K562 (cell line): Measurements from ENCODE around the gene ERC2. TPM values are rescaled to one million over a fixed set of nuclear protein-coding genes. Genes with fewer than 3 reads are reported as not detected.

Source experiments
- ATAC-seq: fragments of 200-7000 bp; cut with Tn5 transposase; 3 replicates; pipeline ENCODE4 v1.9.1; 2020; ENCODE audit warnings: moderate library complexity
- BruUV-seq: library from RNA; stranded (reverse); fragments of 400-500 nt; replicated peaks from 2 replicates; lab custom pipeline; 2021; lab: Mats Ljungman, UMichigan
- CTCF ChIA-PET: fragments of 300-600 bp; formaldehyde crosslinking; extraction: SDS; loops from one replicate; lab custom pipeline; 2021; ENCODE audit warnings: low intra/inter-chr PET ratio; lab: Yijun Ruan, JAX
- POLR2A ChIA-PET: fragments of 300-600, 350-650 bp; sonication (Branson Sonifier 250); formaldehyde crosslinking; extraction: SDS; loops from one replicate; lab custom pipeline; 2021; ENCODE audit warnings: antibody characterized with exemption, inconsistent platforms; lab: Yijun Ruan, JAX
- DNase-seq, 4 experiments: peaks; one replicate each; pipeline versions ENCODE4 v3.0.0 to v3.0.0-alpha.2; 2011 to 2018; ENCODE audit warnings: low spot score in 3 of 4, mixed read lengths in 3 of 4; ENCODE audit errors: extremely low read depth in 1 of 4
- FAIRE-seq: peaks from 2 replicates; lab custom pipeline; 2011; peaks lifted over from hg19 to GRCh38; lab: Jason Lieb, UNC
- H2AFZ ChIP-seq: 2 replicates; pipeline ENCODE4 v1.6.0; 2011; ENCODE audit warnings: low read depth, low read length, control low read depth, inconsistent platforms
- H3K27ac ChIP-seq: fragments of 200-600 bp; 3 replicates; pipeline ENCODE4 v1.8.0; 2011; ENCODE audit warnings: low read depth, mild to moderate bottlenecking, control low read depth, inconsistent platforms, low read length, moderate library complexity, mixed read lengths; ENCODE audit errors: extremely low read depth
- H3K27me3 ChIP-seq, 2 experiments: fragments of 300-600 bp in 1 of 2; 2 replicates in 1 of 2; 3 replicates in 1 of 2; pipeline versions ENCODE4 v1.6.0 to v1.8.0; 2011; ENCODE audit warnings: inconsistent platforms in 2 of 2, low read length in 2 of 2, mild to moderate bottlenecking in 1 of 2, mixed read lengths in 1 of 2, moderate library complexity in 1 of 2; ENCODE audit not compliant: control insufficient read depth in 2 of 2, insufficient read depth in 2 of 2
- H3K36me3 ChIP-seq: fragments of 300-600 bp; 3 replicates; pipeline ENCODE4 v1.8.0; 2011; ENCODE audit warnings: mild to moderate bottlenecking, low read length, inconsistent platforms; ENCODE audit not compliant: control insufficient read depth, insufficient read depth
- H3K4me1 ChIP-seq, 2 experiments: fragments of 200-600 bp in 1 of 2; replicated peaks in 1 of 2; 2 replicates in 1 of 2; 3 replicates in 1 of 2; pipeline versions ENCODE4 v1.5.1 to v1.8.0; 2011; ENCODE audit warnings: inconsistent platforms in 2 of 2, low read length in 2 of 2, mild to moderate bottlenecking in 1 of 2, mixed read lengths in 1 of 2, moderate library complexity in 1 of 2; ENCODE audit not compliant: control insufficient read depth in 2 of 2, insufficient read depth in 2 of 2
- H3K4me2 ChIP-seq: 2 replicates; pipeline ENCODE4 v1.6.1; 2011; ENCODE audit warnings: low read length, control low read depth, inconsistent platforms, mixed read lengths; ENCODE audit not compliant: insufficient read depth
- H3K4me3 ChIP-seq: fragments of 200-600 bp; sonication (generic), shearing (Covaris generic); 2 replicates; pipeline ENCODE4 v1.5.1; 2016; ENCODE audit warnings: control low read depth, inconsistent platforms
- H3K79me2 ChIP-seq: fragments of 200-600 bp; 3 replicates; pipeline ENCODE4 v1.8.0; 2011; ENCODE audit warnings: low read length, inconsistent platforms; ENCODE audit not compliant: control insufficient read depth, insufficient read depth
- H3K9ac ChIP-seq, 2 experiments: 2 replicates each; pipeline versions ENCODE4 v1.6.0 to v1.6.1; 2011; ENCODE audit warnings: low read depth in 2 of 2, low read length in 2 of 2, control low read depth in 1 of 2, inconsistent platforms in 1 of 2, mild to moderate bottlenecking in 1 of 2, mixed read lengths in 1 of 2; ENCODE audit not compliant: insufficient read depth in 1 of 2
- H3K9me1 ChIP-seq: one replicate; pipeline ENCODE4 v1.6.0; 2011; ENCODE audit warnings: inconsistent platforms, mild to moderate bottlenecking, low read length, moderate library complexity; ENCODE audit not compliant: control insufficient read depth, insufficient read depth
- H3K9me3 ChIP-seq: replicated peaks from 2 replicates; pipeline ENCODE4 v1.5.1; 2011; ENCODE audit warnings: low read depth, low read length, inconsistent platforms; ENCODE audit not compliant: control insufficient read depth, insufficient read depth
- H4K20me1 ChIP-seq: replicated peaks from 2 replicates; pipeline ENCODE4 v1.6.1; 2011; ENCODE audit warnings: low read length, inconsistent platforms, mixed read lengths; ENCODE audit not compliant: control insufficient read depth, insufficient read depth
- DACH1 ChIP-seq: fragments of 450-650 bp; IDR thresholded peaks from 2 replicates; pipeline ENCODE4 v1.6.1; 2018; ENCODE audit not compliant: partially characterized antibody
- ELF4 ChIP-seq: fragments of 450-650 bp; formaldehyde crosslinking; IDR thresholded peaks from 2 replicates; pipeline ENCODE4 v1.4.0; 2022; ENCODE audit warnings: missing genetic modification characterization
- FOXP1 ChIP-seq: sonication (generic); formaldehyde crosslinking; IDR thresholded peaks from 2 replicates; pipeline ENCODE4 v1.8.0; 2022; ENCODE audit warnings: mild to moderate bottlenecking, missing genetic modification reagents
- IFI16 ChIP-seq: fragments of 250-450 bp; sonication (Bioruptor Pico); IDR thresholded peaks from 2 replicates; pipeline ENCODE4 v2.1.2; 2022; ENCODE audit warnings: mild to moderate bottlenecking, inconsistent platforms
- MAX ChIP-seq: sonication (generic); formaldehyde crosslinking; IDR thresholded peaks from 2 replicates; pipeline ENCODE4 v1.9.0; 2022; ENCODE audit warnings: mild to moderate bottlenecking, missing genetic modification reagents
- NCOA2 ChIP-seq, 2 experiments: fragments of 450-650 bp; IDR thresholded peaks; 2 replicates each; pipeline ENCODE4 v1.6.1; 2018; ENCODE audit warnings: mild to moderate bottlenecking in 2 of 2, moderate library complexity in 1 of 2; ENCODE audit not compliant: partially characterized antibody in 2 of 2
- PHF8 ChIP-seq: fragments of 200-600 bp; sonication (generic); IDR thresholded peaks from 2 replicates; pipeline ENCODE4 v1.6.1; 2012; ENCODE audit warnings: mixed run types, mild to moderate bottlenecking, inconsistent platforms, low read length, moderate library complexity, borderline replicate concordance
- RFX5 ChIP-seq: IDR thresholded peaks from 2 replicates; pipeline ENCODE4 v1.6.1; 2011; ENCODE audit warnings: low read depth, mild to moderate bottlenecking, improper control_type of control experiment, low read length
- RUNX1 ChIP-seq: sonication (generic); IDR thresholded peaks from 2 replicates; pipeline ENCODE4 v1.6.1; 2016; ENCODE audit warnings: antibody characterized with exemption, low read depth
- SMAD1 ChIP-seq: fragments of 150-350 bp; IDR thresholded peaks from 2 replicates; pipeline ENCODE4 v1.6.1; 2014; ENCODE audit warnings: low read length, low read depth; ENCODE audit not compliant: partially characterized antibody
- TSHZ1 ChIP-seq: fragments of 250-450 bp; sonication (Bioruptor Pico); IDR thresholded peaks from 2 replicates; pipeline ENCODE4 v1.4.0; 2020; ENCODE audit warnings: mild to moderate bottlenecking, moderate library complexity
- YY1 ChIP-seq, 3 experiments: IDR thresholded peaks; 2 replicates each; pipeline ENCODE4 v1.6.1; 2011; ENCODE audit warnings: low read length in 2 of 3, mild to moderate bottlenecking in 2 of 3, moderate library complexity in 2 of 3, borderline replicate concordance in 1 of 3, control low read depth in 1 of 3, low read depth in 1 of 3; ENCODE audit not compliant: insufficient read depth in 3 of 3, insufficient replicate concordance in 2 of 3, control insufficient read depth in 1 of 3, insufficient read length in 1 of 3; ENCODE audit errors: extremely low read depth in 1 of 3
- ZMIZ1 ChIP-seq, 2 experiments: fragments of 150-350 bp in 1 of 2; IDR thresholded peaks; 2 replicates each; pipeline ENCODE4 v1.6.1; 2012 to 2016; ENCODE audit warnings: low read depth in 2 of 2, low read length in 2 of 2, mild to moderate bottlenecking in 1 of 2, moderate library complexity in 1 of 2
- WGBS: fragments of 100-300 bp; shearing (Covaris generic); methylation state at CpG from one replicate; pipeline ENCODE4 v1.1.6; 2016; ENCODE audit warnings: low coverage, mixed read lengths; ENCODE audit not compliant: insufficient coverage; ENCODE audit errors: missing lambda C conversion rate; 5-methylcytosine and 5-hydroxymethylcytosine counted together
- in situ Hi-C: fragments of 300-500 bp; cut with MboI; formaldehyde crosslinking; loops from 4 replicates; pipeline ENCODE4 v1.15.0; 2018; ENCODE audit warnings: inconsistent platforms, mixed read lengths
- intact Hi-C: fragments of 100-400 bp; cut with micrococcal nuclease; formaldehyde crosslinking; loops from 2 replicates; pipeline ENCODE4 v1.14.2; 2022
- polyA plus RNA-seq, 8 experiments: library from polyadenylated mRNA; depleted of rRNA in 4 of 8; stranded (reverse) in 5 of 8; unstranded in 3 of 8; fragments of >200 nt; fragmentation: Nextera tagmentation in 2 of 8; fragmentation: Illumina TruSeq in 1 of 8; extraction: Ambion mirVana in 2 of 8; extraction: Trizol in 1 of 8; gene quantifications; 2 replicates each; pipeline versions ENCODE4 v1.2.1 to v1.2.3, GENCODE V29; 2011 to 2014; ENCODE audit warnings: inconsistent platforms in 1 of 8, missing spikeins in 1 of 8
- total RNA-seq, 7 experiments: library from RNA; depleted of rRNA in 6 of 7; stranded (reverse); fragments of >200 nt in 6 of 7; fragmentation: Illumina TruSeq in 2 of 7; extraction: Trizol in 2 of 7; gene quantifications; 2 replicates each; pipeline versions ENCODE4 v1.2.1 to v1.2.3, GENCODE V29; 2011 to 2021; ENCODE audit warnings: low replicate concordance in 1 of 7

Gene ERC2
- total and polyA plus RNA-seq, 9 of the 15 experiments (the other 6 are each of a cell fraction or from before 2014, with no cell fraction given), result 0.04 to 0.18 (median 0.07) TPM; not detected in 2

GRCh38 chr3:56053727-56054126 is 414.5 kb downstream of the ERC2 start:
- ATAC-seq (no peak), DNase-seq (no peak), FAIRE-seq (no peak)
- Histone ChIP-seq H4K20me1 (no peaks in the 10 kb centered on the region), H3K9me3 (no peaks in the 10 kb centered on the region), H3K27ac (no peak overlapping the region), H3K4me2 (no peak overlapping the region), H3K27me3 (no peaks in the 10 kb centered on the region), H3K4me1 (no peaks in the 10 kb centered on the region), H3K36me3 (no peaks in the 10 kb centered on the region), H3K79me2 (no peaks in the 10 kb centered on the region), H3K9me1 (no peaks in the 10 kb centered on the region), H2AFZ (no peak overlapping the region), H3K4me3 (no peak overlapping the region), H3K9ac (no peak overlapping the region)
- no TSS peak for BruUV-seq
- WGBS, result 0% methylated on average over 2 of the region's 3 CpGs
- intact Hi-C loops (no loop called here), in situ Hi-C loops (no loop called here)
- ChIA-PET POLR2A (no interaction called here), CTCF (no interaction called here)
- TF ChIP-seq DACH1 (no peak), SMAD1 (no peak), YY1 (IDR thresholded peaks at IDR 0.05; ENCODE audit: borderline replicate concordance in 1 of 3, control insufficient read depth in 1 of 3, extremely low read depth in 1 of 3, insufficient read depth in 3 of 3, insufficient read length in 1 of 3, insufficient replicate concordance in 2 of 3, low read depth in 1 of 3, low read length in 2 of 3) (no peak), NCOA2 (IDR thresholded peaks at IDR 0.05; ENCODE audit: partially characterized antibody in 2 of 2) (no peak), FOXP1 (no peak), TSHZ1 (CRISPR knock-in tag) (no peak), MAX (CRISPR knock-in tag) (no peak), RFX5 (no peak), RUNX1 (no peak), IFI16 (CRISPR knock-in tag) (no peak), ZMIZ1 (IDR thresholded peaks at IDR 0.05; ENCODE audit: low read depth in 2 of 2, low read length in 2 of 2) (no peak), ELF4 (CRISPR knock-in tag) (no peak), PHF8 (no peak)
